ENCODE measurements around the gene MAP2K1. TPM values are rescaled to one million over a fixed set of nuclear protein-coding genes. Genes with fewer than 3 reads are reported as not detected.
A peak's percentile ranks its signal among the peaks of the same experiment; 100 is the strongest.
"Not testable (repeated sequence)": the region's sequence is repeated elsewhere in the genome, so short reads cannot be mapped to it uniquely, and the experiment has no call there.

MAP2K1 gene
- total RNA-seq, 1 donor from 2014 or later = 53.6 TPM

DNA sequence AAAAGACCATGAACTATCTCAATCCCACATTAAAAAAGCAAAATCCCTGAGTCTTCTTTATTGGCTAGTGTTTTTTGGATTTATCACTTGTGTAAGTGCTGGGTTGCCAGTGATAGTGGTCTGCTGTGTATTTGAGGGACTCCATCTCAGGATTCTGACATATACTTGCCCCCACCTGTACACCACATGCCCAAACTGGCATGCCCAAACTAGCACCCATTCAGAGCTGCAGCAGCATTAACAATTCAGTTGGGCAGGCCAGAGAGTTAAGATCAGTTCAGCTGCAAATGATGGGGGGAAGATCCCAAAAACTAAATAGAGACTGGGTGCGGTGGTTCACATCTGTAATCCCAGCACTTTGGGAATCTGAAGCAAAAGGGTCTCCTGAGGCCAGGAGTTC, 23.9 kb upstream of the MAP2K1 start:
- no peak for DNase-seq
- H3K4me3 ChIP-seq = no peak overlapping the region
- no peak for ATAC-seq
- H3K9me3 ChIP-seq = no peaks in the 10 kb centered on the region
- TF ChIP-seq, protein P1, sequence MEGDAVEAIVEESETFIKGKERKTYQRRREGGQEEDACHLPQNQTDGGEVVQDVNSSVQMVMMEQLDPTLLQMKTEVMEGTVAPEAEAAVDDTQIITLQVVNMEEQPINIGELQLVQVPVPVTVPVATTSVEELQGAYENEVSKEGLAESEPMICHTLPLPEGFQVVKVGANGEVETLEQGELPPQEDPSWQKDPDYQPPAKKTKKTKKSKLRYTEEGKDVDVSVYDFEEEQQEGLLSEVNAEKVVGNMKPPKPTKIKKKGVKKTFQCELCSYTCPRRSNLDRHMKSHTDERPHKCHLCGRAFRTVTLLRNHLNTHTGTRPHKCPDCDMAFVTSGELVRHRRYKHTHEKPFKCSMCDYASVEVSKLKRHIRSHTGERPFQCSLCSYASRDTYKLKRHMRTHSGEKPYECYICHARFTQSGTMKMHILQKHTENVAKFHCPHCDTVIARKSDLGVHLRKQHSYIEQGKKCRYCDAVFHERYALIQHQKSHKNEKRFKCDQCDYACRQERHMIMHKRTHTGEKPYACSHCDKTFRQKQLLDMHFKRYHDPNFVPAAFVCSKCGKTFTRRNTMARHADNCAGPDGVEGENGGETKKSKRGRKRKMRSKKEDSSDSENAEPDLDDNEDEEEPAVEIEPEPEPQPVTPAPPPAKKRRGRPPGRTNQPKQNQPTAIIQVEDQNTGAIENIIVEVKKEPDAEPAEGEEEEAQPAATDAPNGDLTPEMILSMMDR (IDR thresholded peaks at IDR 0.05) = no peak
- H3K36me3 ChIP-seq = no peaks in the 10 kb centered on the region
- H3K4me1 ChIP-seq = no peaks in the 10 kb centered on the region
- H3K27ac ChIP-seq = no peak overlapping the region
- H3K27me3 ChIP-seq (ENCODE audit: low read depth) = no peaks in the 10 kb centered on the region
- intact Hi-C loops (cut with DNase I) = no loop called here

DNA sequence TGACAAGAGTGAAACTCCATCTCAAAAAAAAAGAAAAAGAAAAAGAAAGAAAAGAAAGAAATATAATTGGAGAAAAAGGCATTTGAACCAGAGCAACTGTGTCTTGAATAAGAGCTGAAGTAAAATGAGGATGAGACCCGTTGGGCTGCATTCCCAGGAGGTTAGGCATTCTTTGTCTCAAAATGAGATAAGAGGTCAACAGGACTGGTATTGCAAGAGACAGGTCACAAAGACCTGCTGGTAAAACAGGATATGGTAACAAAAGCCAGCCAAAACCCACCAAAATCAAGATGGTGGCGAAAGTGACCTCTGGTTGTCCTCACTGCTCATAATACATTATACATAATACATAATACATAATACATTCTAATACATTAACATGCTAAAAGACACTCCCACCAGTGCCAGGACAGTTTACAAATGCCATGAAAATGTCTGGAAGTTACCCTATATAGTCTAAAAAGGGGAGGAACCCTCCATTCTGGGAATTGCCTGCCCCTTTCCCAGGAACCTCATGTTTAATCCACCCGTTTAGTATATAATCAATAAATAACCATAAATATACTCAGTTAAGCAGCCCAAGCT, 21.7 kb upstream of the MAP2K1 start:
- no peak overlapping the region for H3K4me3 ChIP-seq
- DNase-seq = no peak
- no peaks in the 10 kb centered on the region for H3K4me1 ChIP-seq
- no peaks in the 10 kb centered on the region for H3K9me3 ChIP-seq
- intact Hi-C loops (cut with DNase I) = no loop called here
- TF ChIP-seq, protein P1 (IDR thresholded peaks at IDR 0.05) = no peak
- H3K27me3 ChIP-seq (ENCODE audit: low read depth) = no peaks in the 10 kb centered on the region
- no peak overlapping the region for H3K27ac ChIP-seq
- ATAC-seq = no peak
- H3K36me3 ChIP-seq = no peaks in the 10 kb centered on the region

DNA sequence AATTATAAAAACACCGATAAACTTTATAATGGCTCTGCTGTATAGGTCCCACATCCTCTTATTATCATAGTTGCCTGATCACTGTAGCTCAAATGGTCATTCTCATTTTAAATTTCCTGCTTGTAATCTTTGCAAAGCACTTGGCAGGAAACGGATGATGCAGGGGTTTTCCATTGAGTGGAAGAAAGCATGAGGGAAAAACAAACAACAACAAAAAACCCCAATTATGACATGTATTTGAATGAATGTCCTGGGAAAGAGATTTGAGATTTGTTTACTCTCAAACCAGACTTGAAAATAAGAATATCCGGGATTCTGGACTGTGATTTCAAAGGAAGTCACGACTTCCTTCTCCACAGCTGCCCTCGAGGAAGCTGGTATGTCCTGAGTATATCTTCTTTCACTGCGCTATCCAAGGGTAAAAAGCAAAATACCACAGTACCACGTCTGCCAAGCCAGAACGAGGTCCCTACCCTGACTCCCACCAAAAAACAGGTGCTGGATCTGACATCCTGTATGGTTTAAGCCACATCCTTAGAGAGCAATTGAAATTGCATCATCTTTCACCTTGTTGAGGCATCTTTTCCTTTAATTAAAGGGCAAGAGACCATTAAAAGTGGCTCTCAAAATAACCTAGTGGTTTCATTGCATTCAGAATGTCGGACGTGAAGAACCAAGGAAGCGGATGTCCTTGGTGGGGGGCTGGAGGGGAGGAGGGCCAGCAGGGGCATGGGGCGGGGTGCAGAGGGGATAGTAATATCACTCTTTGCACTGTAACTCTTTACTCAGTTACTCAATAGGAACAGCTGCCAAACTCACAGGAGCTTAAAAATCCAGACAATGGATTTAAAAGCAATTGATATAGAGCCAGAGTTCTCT, 16.7 kb upstream of the MAP2K1 start:
- Histone ChIP-seq H3K9me3 (peaks cover 4% of the 10 kb centered on the region), H3K27me3 (ENCODE audit: low read depth) (no peaks in the 10 kb centered on the region), H3K27ac (peak overlapping the region; percentile 82), H3K36me3 (no peaks in the 10 kb centered on the region), H3K4me3 (peak overlapping the region; percentile 50), H3K4me1 (peaks cover 10% of the 10 kb centered on the region)
- ATAC-seq = peak; percentile 39 to 50
- no peak for DNase-seq
- intact Hi-C loops (cut with DNase I) = no loop called here
- TF ChIP-seq, protein P1 (IDR thresholded peaks at IDR 0.05) = no peak

DNA sequence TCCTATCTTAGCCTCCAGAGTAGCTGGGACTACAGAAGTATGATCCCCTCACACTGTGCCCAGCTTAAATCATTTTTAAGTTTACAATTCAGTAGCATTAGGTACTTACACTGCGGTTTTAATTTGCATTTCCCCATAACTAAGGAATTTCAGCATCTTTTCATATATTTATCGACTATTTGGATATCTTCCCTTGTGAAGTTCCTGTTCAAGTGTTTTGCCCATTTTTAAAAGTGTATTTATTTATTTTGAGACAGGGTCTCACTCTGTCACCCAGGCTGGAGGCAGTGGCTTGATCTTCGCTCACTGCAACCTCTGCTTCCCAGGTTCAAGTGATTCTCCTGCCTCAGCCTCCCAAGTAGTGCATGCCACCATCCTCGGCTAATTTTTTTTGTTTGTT, 12.5 kb upstream of the MAP2K1 start:
- Histone ChIP-seq H3K27me3 (ENCODE audit: low read depth) (no peaks in the 10 kb centered on the region), H3K36me3 (no peaks in the 10 kb centered on the region), H3K4me1 (peaks cover 10% of the 10 kb centered on the region), H3K27ac (no peak overlapping the region), H3K4me3 (no peak overlapping the region), H3K9me3 (peaks cover 4% of the 10 kb centered on the region)
- intact Hi-C loops (cut with DNase I) = no loop called here
- DNase-seq (no peak), ATAC-seq (no peak)
- TF ChIP-seq, protein P1 (IDR thresholded peaks at IDR 0.05) = no peak

DNA sequence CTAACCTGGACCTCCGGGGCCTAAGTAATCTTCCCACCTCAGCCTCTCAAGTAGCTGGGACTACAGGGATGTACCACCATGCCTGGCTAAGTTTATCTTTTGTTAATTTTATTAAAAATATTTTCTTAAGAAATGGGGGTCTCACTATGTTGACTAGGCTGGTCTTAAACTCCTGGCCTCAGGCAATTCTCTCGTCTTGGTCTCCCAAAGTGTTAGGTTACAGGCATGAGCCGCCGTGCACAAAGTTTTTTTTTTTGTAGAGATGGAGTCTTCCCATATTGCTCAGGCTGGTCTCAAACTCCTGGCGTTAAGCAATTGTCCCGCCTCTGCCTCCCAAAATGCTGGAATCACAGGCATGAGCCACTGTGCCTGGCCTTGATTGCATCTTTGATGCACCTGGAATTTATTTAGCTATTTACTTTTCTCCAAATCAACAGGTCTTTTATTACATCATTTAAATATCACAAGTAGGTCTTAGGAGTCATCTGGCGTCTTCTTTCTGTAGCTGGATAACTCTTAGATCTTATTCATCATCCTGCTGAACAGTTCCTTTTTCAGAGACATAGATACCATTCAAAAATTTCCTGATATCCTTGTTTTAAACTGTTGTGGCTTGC, 7.8 kb upstream of the MAP2K1 start:
- Histone ChIP-seq H3K36me3 (no peaks in the 10 kb centered on the region), H3K27ac (no peak overlapping the region), H3K9me3 (peaks cover 4% of the 10 kb centered on the region), H3K4me3 (no peak overlapping the region), H3K27me3 (ENCODE audit: low read depth) (no peaks in the 10 kb centered on the region), H3K4me1 (no peaks in the 10 kb centered on the region)
- no peak for ATAC-seq
- TF ChIP-seq, protein P1 (IDR thresholded peaks at IDR 0.05) = no peak
- intact Hi-C loops (cut with DNase I) = no loop called here
- no peak for DNase-seq

DNA sequence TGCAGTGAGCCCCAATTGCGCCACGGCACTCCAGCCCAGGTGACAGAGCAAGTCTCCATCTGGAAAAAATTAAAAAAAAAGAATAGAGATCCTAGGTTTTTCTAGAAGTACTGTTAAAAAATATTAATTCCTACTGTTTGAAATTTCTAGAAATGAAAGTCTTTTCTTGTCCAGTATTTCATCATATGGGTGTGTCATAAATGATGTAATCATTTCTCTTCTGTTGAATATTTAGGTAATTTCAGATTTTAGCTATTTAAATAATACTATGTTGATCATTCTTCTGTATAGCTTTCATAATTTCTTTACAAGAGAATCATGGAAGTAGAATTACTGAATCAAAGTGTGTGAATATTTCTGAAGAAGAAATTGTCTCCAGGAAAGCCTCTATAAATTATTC, 5.3 kb upstream of the MAP2K1 start:
- H3K4me3 ChIP-seq; DNase-seq; H3K36me3 ChIP-seq; ATAC-seq; H3K27ac ChIP-seq; H3K27me3 ChIP-seq (ENCODE audit: low read depth); H3K9me3 ChIP-seq; H3K4me1 ChIP-seq; intact Hi-C loops (cut with DNase I): not testable (repeated sequence)

Data from lower lobe of right lung (tissue), 2 donors.